CD4-positive, alpha-beta T cell (primary cell): ENCODE data around the gene CIB4. TPM values are rescaled to one million over a fixed set of nuclear protein-coding genes. Genes with fewer than 3 reads are reported as not detected.

Experiments
- ATAC-seq: fragments of 200-7000 bp; cut with Tn5 transposase; one replicate; pipeline ENCODE4 v1.10.0; 2022; ENCODE audit warnings: mild to moderate bottlenecking; ENCODE audit not compliant: poor library complexity
- CTCF ChIA-PET: fragments of 350-600 bp; sonication (Branson Sonifier 250); formaldehyde crosslinking; loops from one replicate; lab custom pipeline; 2021; ENCODE audit warnings: antibody characterized with exemption, inconsistent platforms; lab: Charles Lee
- POLR2A ChIA-PET: fragments of 350-600 bp; sonication (Branson Sonifier 250); formaldehyde crosslinking; loops from one replicate; lab custom pipeline; 2021; ENCODE audit warnings: antibody characterized with exemption, inconsistent platforms; lab: Charles Lee
- DNase-seq, 14 experiments: peaks; one replicate each; pipeline ENCODE4 v3.0.0-alpha.2; 2013 to 2020; ENCODE audit warnings: mixed read lengths in 2 of 14
- H3K27ac ChIP-seq, 2 donors: one replicate each; pipeline versions ENCODE4 v1.5.1 to v1.7.0; 2013; ENCODE audit warnings: low read length in 2 of 2, low read depth in 1 of 2, mild to moderate bottlenecking in 1 of 2
- H3K27me3 ChIP-seq, 2 experiments: 1 replicate in 1 of 2; 2 replicates in 1 of 2; pipeline versions ENCODE4 v1.6.1 to v1.7.0; 2013; ENCODE audit warnings: low read length in 2 of 2, control low read depth in 1 of 2, mild to moderate bottlenecking in 1 of 2, moderate library complexity in 1 of 2; ENCODE audit not compliant: insufficient read depth in 2 of 2, control insufficient read depth in 1 of 2
- H3K36me3 ChIP-seq: one replicate; pipeline ENCODE4 v1.6.1; 2013; ENCODE audit warnings: low read length, control low read depth; ENCODE audit not compliant: insufficient read depth
- H3K4me1 ChIP-seq: one replicate; pipeline ENCODE4 v1.6.1; 2013; ENCODE audit warnings: low read length, control low read depth; ENCODE audit not compliant: insufficient read depth
- H3K4me3 ChIP-seq: one replicate; pipeline ENCODE4 v1.5.1; 2013; ENCODE audit warnings: mild to moderate bottlenecking, low read length, moderate library complexity
- H3K9me3 ChIP-seq, 2 experiments: 1 replicate in 1 of 2; 2 replicates in 1 of 2; pipeline versions ENCODE4 v1.6.1 to v1.7.0; 2013; ENCODE audit warnings: low read length in 2 of 2, mild to moderate bottlenecking in 2 of 2, control low read depth in 1 of 2, moderate library complexity in 1 of 2; ENCODE audit not compliant: control insufficient read depth in 1 of 2, insufficient read depth in 1 of 2
- H3K27ac Mint-ChIP-seq: one replicate; pipeline ENCODE4 v1.8.0; 2020; ENCODE audit warnings: mixed read lengths
- H3K27me3 Mint-ChIP-seq: one replicate; pipeline ENCODE4 v1.8.0; 2021; ENCODE audit warnings: mixed read lengths
- H3K36me3 Mint-ChIP-seq: one replicate; pipeline ENCODE4 v1.8.0; 2021; ENCODE audit warnings: low read depth, mixed read lengths
- H3K4me1 Mint-ChIP-seq: one replicate; pipeline ENCODE4 v1.8.0; 2021; ENCODE audit warnings: low read depth, mixed read lengths
- H3K4me3 Mint-ChIP-seq: one replicate; pipeline ENCODE4 v1.8.0; 2020; ENCODE audit warnings: mild to moderate bottlenecking, mixed read lengths
- H3K9me3 Mint-ChIP-seq: one replicate; pipeline ENCODE4 v1.8.0; 2020; ENCODE audit warnings: mixed read lengths
- CTCF ChIP-seq: fragments of 200-600 bp; IDR thresholded peaks from one replicate; pipeline ENCODE4 v1.8.0; 2022; ENCODE audit warnings: antibody characterized with exemption, mild to moderate bottlenecking
- intact Hi-C, 2 experiments: fragments of 100-400 bp; cut with DNase I in 1 of 2; cut with micrococcal nuclease in 1 of 2; formaldehyde crosslinking; loops; one replicate each; pipeline versions ENCODE4 v1.15.1 to v1.9.0; 2023 to 2025; cut with DNase I, micrococcal nuclease
- total RNA-seq, 174 experiments: library from RNA in 2 of 174; stranded (reverse) in 2 of 174; gene quantifications; one replicate each; pipeline ENCODE4 v1.2.3 and lab custom pipeline; 2021 to 2026

Gene CIB4
- total RNA-seq, 2 experiments from 2014 or later = not detected

GRCh38 chr2:26617588-26618083 is 23.5 kb downstream of the CIB4 start:
- H3K27ac Mint-ChIP-seq = no peak overlapping the region
- H3K4me1 ChIP-seq = peaks cover 2% of the 10 kb centered on the region
- peaks cover 11% of the 10 kb centered on the region for H3K27me3 Mint-ChIP-seq
- H3K9me3 ChIP-seq = no peaks in the 10 kb centered on the region
- no peak overlapping the region for H3K4me3 Mint-ChIP-seq
- H3K27me3 ChIP-seq = peaks cover 7 to 10% of the 10 kb centered on the region in 2 experiments
- no peak for ATAC-seq
- DNase-seq = no peak
- TF ChIP-seq CTCF = no peak
- POLR2A ChIA-PET = no interaction called here
- H3K36me3 Mint-ChIP-seq = no peaks in the 10 kb centered on the region
- H3K9me3 Mint-ChIP-seq = no peaks in the 10 kb centered on the region
- no peaks in the 10 kb centered on the region for H3K4me1 Mint-ChIP-seq
- intact Hi-C loops = no loop called here
- H3K4me3 ChIP-seq = no peak overlapping the region
- CTCF ChIA-PET = no interaction called here
- no peaks in the 10 kb centered on the region for H3K36me3 ChIP-seq
- H3K27ac ChIP-seq = no peak overlapping the region

- POLR2A ChIA-PET = no interaction called here
- Mint-ChIP-seq H3K4me1 (no peaks in the 10 kb centered on the region), H3K36me3 (no peaks in the 10 kb centered on the region), H3K9me3 (no peaks in the 10 kb centered on the region), H3K27ac (no peak overlapping the region), H3K4me3 (no peak overlapping the region), H3K27me3 (peaks cover 11% of the 10 kb centered on the region)
- Histone ChIP-seq H3K27me3 (peaks cover 7 to 10% of the 10 kb centered on the region in 2 experiments), H3K27ac (no peak overlapping the region), H3K4me1 (peaks cover 2% of the 10 kb centered on the region), H3K36me3 (no peaks in the 10 kb centered on the region), H3K9me3 (no peaks in the 10 kb centered on the region), H3K4me3 (no peak overlapping the region)
- intact Hi-C loops = no loop called here
- no peak for DNase-seq
- TF ChIP-seq CTCF = no peak
- CTCF ChIA-PET = no interaction called here
- ATAC-seq = no peak
Measured at GRCh38 chr2:26616706-26617587, 24.2 kb downstream of the CIB4 start.

GRCh38 chr2:26615860-26616705 is 25.1 kb downstream of the CIB4 start:
- Histone ChIP-seq H3K27ac (no peak overlapping the region), H3K36me3 (no peaks in the 10 kb centered on the region), H3K27me3 (peaks cover 7 to 10% of the 10 kb centered on the region in 2 experiments), H3K4me3 (no peak overlapping the region), H3K9me3 (no peaks in the 10 kb centered on the region), H3K4me1 (peaks cover 2% of the 10 kb centered on the region)
- peaks cover 11% of the 10 kb centered on the region for H3K27me3 Mint-ChIP-seq
- H3K4me1 Mint-ChIP-seq = no peaks in the 10 kb centered on the region
- TF ChIP-seq CTCF = no peak
- no peaks in the 10 kb centered on the region for H3K9me3 Mint-ChIP-seq
- intact Hi-C loops = no loop called here
- no peak for DNase-seq
- ATAC-seq = no peak
- no peaks in the 10 kb centered on the region for H3K36me3 Mint-ChIP-seq
- CTCF ChIA-PET = no interaction called here
- H3K4me3 Mint-ChIP-seq = no peak overlapping the region
- no peak overlapping the region for H3K27ac Mint-ChIP-seq
- POLR2A ChIA-PET = no interaction called here
